HG03469 (cell line): ENCODE results near the gene NBAS.

ENCODE experiments used
- ATAC-seq: cut with Tn5 transposase; IDR thresholded peaks from one replicate; pipeline ENCODE4 v1.9.1; 2021; ENCODE audit warnings: mild to moderate bottlenecking, moderate library complexity, moderate number of reproducible peaks; ENCODE audit not compliant: unreplicated experiment

NBAS gene

DNA sequence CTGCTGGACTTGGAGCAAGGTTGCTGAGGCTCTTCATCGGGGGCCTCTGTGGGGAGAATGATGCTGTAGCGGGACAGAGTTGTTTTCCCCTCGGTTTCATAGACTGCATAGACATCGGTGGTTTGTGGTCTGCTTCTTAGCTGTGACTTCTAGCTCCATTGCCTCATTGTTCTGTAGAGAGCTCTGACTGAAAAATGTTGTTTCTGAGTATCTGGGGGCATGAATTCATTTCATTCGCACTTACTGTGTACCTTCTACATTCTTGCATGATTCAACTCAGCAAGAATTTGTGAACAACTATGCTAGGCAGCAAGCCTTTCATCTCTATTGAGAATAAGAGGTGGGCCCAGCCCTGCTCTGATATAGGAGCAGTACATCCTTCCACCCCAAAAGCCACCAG is 406.8 kb downstream of the NBAS start:
- ATAC-seq, result no peak

DNA sequence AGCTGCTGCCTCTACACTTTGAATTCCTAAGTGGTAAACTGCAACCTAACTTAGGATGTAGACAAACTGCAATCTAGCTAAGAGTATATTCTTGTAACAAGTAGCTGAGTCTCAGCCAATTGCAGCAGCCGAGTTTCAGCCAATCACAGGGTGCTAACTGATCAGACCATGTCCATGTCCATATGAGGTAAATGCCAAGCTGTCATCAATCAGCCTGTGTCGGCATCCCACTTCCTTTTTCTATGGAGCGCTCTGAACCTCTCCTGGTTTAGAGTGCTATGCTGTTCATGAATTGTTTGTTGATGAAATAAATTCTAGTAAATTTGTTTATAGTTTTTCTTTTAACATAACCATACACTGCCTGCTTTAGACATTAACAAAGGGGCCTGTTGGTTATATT is 408.8 kb downstream of the NBAS start:
- ATAC-seq, result no peak

DNA sequence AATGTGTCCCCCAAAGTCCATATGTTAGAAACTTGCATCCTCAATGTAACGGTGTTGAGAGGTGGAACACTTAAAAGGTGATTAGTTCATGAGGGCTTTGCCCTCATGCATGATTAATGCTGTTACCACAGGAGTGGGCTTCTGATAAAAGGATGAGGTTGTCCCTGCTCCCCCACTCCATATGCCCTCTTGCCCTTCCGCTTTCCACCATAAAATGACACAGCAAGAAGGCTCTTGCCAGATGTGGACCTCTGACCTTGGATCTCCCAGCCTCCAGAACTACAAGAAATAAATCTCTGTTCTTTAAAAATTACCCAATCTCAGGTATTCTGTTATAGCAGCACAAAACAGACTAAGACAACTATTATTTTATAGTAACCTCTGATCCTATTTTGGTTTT is 412.1 kb downstream of the NBAS start:
- ATAC-seq, result no peak

GRCh38 chr2:15147591-15147990 is 413.5 kb downstream of the NBAS start:
- ATAC-seq, result no peak

- ATAC-seq, result no peak
Measured at GRCh38 chr2:15146960-15147359, 414.2 kb downstream of the NBAS start.

- ATAC-seq, result no peak
Measured at GRCh38 chr2:15145919-15146318, 415.2 kb downstream of the NBAS start.

GRCh38 chr2:15145046-15145817 is 415.9 kb downstream of the NBAS start:
- ATAC-seq, result no peak

DNA sequence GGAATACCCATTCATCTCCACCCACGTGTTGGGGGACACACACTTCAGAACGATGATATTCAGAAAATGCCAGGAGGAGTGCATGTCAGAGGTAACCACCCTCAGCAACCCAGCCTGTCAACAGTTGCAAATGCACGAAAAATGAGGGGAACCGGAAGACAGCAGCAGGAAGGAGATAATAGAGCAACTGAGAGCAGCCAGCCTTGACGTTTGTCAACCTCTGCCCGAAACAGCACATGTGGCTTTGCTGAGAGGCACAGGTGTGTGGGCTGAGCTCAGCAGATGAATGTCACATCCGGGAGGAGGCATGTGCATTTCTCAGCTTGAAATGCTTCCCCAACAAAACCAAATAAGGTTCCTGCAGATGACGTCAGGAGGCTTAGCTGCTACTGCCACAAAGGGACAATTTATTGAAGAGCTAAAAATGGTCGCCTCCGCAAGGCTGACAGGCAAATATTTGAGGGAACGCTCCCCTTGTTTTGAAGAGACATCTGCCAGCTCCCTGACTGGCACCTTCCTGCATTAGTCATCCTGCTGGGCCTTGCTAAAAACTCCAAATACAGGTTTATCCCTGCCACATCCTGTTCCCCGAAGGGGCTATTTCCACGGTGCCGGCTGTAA is 419.0 kb downstream of the NBAS start:
- ATAC-seq, result peak; percentile 100

DNA sequence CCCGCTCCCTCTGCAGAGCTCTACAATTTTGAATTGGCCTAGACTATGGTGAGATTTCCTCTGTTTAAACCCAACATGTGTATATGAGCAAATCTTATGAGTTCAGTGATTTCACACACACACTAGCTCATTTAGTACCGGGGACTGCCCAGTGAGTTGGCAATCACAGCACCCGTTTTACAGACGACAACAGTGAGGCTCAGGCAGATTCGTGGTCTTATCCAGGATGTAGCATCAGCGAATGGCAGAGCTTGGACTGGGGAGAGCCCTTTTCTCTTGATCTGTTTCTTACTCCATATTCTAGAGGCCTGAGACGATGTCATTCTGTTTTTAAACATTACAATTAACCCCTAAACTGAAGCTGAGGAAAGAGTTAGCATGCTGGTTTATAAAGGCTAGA is 419.9 kb downstream of the NBAS start:
- ATAC-seq, result no peak

DNA sequence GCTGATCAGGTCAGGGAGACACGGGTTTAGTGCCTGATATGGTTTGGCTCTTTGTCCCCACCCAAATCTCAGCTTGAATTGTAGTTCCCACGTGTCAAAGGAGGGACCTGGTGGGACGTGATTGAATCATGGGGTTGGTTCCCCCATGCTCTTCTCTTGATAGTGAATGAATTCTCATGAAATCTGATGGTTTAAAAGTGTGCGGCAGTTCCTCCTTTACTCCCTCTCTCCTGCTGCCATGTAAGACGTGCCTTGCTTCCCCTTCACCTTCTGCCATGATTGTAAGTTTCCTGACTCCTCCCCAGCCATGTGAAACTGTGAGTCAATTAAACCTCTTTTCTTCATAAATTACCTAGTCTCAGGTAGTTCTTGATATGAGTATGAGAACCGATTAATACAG is 424.5 kb downstream of the NBAS start:
- no peak for ATAC-seq

DNA sequence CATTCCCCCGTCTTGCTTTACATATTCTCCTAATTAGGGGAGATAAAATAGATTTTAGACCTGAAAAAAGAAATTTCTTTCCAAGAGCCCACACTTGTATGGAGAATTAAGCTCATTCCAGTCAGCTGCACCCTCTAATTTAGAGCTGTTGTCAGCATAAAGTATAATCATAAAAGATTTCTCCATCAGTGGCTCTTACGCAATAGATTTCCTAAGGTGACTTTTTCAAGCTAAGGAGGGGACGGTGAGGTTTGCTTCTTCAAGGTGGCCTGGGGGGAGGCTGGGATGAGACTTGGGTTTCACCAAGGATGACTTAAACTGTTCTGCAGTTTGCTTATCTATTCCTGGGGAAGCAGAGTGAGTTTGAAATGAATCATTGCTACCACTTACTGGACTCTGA is 426.2 kb downstream of the NBAS start:
- ATAC-seq, result no peak

GRCh38 chr2:15133461-15133860 is 427.7 kb downstream of the NBAS start:
- no peak for ATAC-seq

DNA sequence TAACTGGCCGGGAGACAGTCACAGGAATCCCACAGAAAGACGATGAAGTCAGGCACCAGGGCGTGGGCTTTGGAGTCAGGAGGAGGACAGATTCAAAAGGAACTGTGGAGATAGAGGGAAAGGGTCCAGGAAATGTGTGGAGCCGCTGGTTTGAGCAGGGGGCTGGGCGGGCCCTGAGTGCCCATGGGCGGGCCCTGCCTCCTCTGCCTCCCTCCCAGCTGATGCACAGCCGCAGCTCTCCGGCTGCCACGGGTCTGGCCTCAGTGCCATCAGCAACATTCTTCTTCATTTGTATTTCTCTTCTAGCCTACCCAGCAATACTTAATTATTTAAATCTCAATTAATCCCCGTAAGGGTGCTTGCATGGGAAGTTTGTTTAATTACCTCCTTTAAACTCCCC is 432.3 kb downstream of the NBAS start:
- no peak for ATAC-seq

DNA sequence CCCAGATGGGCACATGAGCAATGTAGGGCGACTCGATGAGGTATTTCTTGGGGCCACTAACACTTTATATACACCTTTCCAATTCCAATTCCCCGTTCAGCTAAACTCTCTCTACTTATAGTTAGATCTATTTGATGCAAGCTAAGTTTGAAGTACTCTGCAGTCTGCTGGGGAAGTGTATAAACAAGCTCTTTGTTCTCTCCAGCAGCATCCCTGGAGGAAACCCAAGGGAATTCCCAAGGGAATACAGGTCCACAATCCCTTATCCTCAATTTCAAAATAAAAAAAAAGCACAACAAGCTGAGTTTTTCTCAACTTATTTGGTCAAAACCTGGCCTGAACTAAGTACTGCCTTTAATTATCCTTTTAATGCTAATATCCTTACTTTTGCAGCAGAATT is 433.3 kb downstream of the NBAS start:
- no peak for ATAC-seq

GRCh38 chr2:15127301-15127700 is 433.8 kb downstream of the NBAS start:
- ATAC-seq, result no peak

DNA sequence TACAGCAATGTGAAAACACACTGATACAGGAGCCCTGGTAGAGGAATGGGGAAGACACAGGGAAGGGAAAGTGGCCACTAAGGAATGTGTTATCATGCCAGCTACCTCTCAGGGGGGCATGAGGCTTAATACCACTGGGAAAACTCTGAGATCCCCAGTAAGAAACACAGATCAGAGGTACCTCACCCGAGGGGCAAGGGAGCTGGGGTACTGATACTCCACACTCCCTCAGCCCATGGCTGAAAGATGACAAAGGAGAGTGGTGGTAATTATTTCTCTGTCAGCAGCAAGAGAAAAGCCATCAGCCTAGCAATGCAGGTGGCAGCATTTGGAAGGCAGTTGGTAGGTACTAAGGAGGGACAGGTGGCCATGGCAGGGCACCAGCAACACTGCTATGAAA is 434.8 kb downstream of the NBAS start:
- no peak for ATAC-seq

GRCh38 chr2:15122915-15123314 is 438.2 kb downstream of the NBAS start:
- no peak for ATAC-seq

GRCh38 chr2:15120631-15121030 is 440.5 kb downstream of the NBAS start:
- no peak for ATAC-seq

DNA sequence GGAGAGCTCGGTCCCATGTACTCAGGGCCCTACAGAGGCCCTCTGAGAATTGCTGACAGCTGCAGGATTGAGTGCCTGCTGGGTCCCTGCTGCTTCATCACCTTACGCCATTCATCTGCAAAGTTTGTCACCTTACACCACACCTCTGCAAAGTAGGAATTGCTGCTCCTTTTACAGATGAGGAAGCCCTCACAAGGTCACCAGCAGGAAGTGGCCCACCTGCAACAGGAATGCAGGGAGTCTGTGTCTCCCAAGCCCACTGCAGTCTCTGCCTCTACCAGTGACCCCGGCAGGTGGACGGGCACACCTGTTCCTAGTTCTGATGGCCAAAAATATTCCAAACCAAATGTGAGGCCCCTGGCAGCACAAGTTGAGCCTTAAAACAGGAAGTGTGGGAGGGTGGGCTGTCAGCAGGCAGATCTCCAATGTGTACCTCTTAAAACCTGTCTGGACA is 441.4 kb downstream of the NBAS start:
- no peak for ATAC-seq

GRCh38 chr2:15117409-15118050 is 443.6 kb downstream of the NBAS start:
- ATAC-seq, result no peak
